ENCODE results near the gene PRPF19.

- TF ChIP-seq YY1 (IDR thresholded peaks at IDR 0.05; ENCODE audit: low read depth) (no peak), TCF12 (IDR thresholded peaks at IDR 0.05) (no peak), FOXJ3 (CRISPR knock-in tag; IDR thresholded peaks at IDR 0.05) (no peak), EZH2phosphoT487 (IDR thresholded peaks at IDR 0.05; ENCODE audit: borderline replicate concordance, low read depth) (no peak), CTCF (IDR thresholded peaks at IDR 0.05) (no peak), REST (IDR thresholded peaks at IDR 0.05; ENCODE audit: low read depth, low read length) (no peak), JUND (IDR thresholded peaks at IDR 0.05) (no peak)
These were observed 40.3 kb upstream of the PRPF19 start for GRCh38 chr11:60946601-60947264.
